GM18907 (cell line): ENCODE data around the gene NDUFS3.

Experiments
- ATAC-seq: cut with Tn5 transposase; IDR thresholded peaks from one replicate; pipeline ENCODE4 v1.9.1; 2021; ENCODE audit warnings: mild to moderate bottlenecking, moderate library complexity; ENCODE audit not compliant: unreplicated experiment

The NDUFS3 gene

DNA sequence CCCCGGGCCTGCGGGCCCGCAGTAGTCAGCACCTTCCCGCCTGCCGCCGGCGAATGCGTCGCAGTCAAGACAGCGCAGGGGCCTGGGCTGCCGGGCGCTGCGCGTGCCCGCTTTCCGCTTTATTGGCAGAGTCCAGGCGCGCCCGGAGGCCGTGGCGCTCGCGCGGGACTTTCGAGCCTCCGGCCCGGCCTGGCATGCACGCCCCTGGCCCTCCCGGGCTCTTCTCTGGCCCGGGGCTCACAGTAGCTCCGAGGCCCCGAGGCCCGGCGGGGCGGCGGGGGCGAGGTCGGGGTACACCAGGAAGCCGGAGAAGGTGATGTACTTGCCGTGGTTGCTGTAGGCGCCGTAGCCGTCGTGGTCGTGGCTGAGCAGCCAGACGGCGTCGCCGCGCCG lies 10.7 kb downstream of the NDUFS3 start:
- no peak for ATAC-seq

GRCh38 chr11:47589977-47590861 lies 11.3 kb downstream of the NDUFS3 start:
- no peak for ATAC-seq

DNA sequence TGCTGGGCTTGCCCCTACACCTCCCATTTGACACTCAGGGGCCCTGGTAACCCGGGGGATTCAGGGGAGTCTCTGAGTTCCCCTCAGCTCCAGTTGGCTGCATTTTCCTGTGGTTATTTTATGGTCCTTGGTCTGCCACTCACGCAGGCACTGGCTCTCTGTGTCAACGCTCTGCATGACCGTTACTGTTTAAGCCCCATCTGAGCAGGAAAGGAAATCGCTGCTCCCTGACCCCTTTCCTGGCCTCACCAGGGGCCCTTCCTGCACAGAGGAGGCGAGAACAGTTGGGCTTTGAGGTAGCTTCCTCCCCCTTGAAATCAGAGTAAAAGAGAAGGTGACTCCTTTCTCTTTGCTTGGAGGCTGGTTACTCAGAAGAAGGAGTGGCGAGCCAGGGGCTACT lies 12.9 kb downstream of the NDUFS3 start:
- ATAC-seq = no peak

GRCh38 chr11:47592251-47592650 lies 13.4 kb downstream of the NDUFS3 start:
- no peak for ATAC-seq

- no peak for ATAC-seq
These were observed 14.1 kb downstream of the NDUFS3 start for GRCh38 chr11:47592970-47593369.

GRCh38 chr11:47593492-47593933 lies 14.6 kb downstream of the NDUFS3 start:
- no peak for ATAC-seq

DNA sequence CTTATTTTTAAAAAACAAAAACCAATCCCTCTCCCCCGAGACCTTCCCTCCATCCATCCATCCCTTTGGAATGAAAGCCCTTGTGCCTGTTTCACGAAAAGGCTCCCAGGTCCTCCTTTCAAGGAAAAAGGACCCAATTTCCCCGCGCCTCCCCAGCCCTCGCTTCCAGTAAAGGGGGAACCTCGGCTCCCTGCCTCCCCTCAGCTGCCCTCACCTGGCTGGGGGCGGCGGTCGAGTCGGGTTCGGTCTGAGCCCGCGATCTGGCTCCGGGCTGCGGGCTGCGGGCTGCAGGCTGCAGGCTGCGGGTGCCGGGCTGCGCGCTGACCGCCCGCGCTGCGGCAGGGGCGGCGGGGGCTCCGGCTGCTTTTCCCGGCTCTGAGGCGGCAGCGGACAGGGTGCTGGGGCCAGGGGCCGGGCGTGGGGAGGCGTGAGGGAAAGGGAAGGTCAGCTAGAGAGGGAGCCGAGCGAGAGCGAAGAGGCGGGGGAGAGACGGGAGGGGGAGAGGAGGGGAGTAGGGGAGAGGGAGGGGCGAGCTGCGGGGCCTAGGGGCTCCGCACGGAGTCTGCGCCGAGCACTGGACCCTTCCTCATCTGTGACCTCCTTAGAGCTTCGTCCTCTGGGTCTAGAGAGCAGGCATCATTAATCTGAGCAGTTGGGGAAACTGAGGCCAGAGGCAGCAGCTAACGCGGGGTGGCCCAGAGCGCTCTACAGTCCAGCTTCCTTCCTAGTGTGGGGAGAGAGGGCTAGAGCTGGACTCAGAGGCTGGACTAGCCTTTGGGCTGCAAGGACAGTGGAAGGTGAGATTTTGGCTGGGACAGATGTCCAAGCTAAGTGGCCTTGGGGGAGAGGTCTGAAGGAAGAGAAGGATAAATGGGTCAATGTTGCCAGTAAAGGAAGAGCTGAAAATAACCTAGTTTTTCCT lies 15.3 kb downstream of the NDUFS3 start, which contains the start of gene C1QTNF4:
TSS of gene C1QTNF4 (minus strand) at position 478 of the 922 bp plus-strand sequence. CDS start 3,601 bp downstream, outside the sequence.
- ATAC-seq = no peak

- ATAC-seq = no peak
These were observed 16.2 kb downstream of the NDUFS3 start for GRCh38 chr11:47595029-47595428.

GRCh38 chr11:47595967-47596366 lies 17.1 kb downstream of the NDUFS3 start:
- no peak for ATAC-seq

GRCh38 chr11:47599902-47600301 lies 21.0 kb downstream of the NDUFS3 start:
- ATAC-seq = no peak

DNA sequence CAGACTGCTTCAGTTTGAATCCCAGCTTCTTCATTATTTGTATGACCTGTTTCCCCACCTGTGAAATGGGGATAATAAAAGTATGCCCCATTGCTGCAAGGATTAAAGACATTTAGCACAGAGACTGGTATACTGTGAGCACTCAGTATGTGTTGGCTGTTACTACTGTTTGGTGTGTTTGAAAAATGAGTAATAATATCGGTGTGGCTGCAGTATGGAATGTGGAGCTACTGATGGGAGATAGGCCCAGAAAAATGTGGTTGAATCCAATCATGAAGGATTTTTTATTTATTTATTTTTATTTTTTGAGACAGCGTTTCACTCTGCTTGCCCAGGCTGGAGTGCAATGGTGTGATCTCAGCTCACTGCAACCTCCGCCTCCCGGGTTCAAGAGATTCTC lies 24.4 kb downstream of the NDUFS3 start:
- no peak for ATAC-seq

- no peak for ATAC-seq
These were observed 27.0 kb downstream of the NDUFS3 start for GRCh38 chr11:47605921-47606320.

DNA sequence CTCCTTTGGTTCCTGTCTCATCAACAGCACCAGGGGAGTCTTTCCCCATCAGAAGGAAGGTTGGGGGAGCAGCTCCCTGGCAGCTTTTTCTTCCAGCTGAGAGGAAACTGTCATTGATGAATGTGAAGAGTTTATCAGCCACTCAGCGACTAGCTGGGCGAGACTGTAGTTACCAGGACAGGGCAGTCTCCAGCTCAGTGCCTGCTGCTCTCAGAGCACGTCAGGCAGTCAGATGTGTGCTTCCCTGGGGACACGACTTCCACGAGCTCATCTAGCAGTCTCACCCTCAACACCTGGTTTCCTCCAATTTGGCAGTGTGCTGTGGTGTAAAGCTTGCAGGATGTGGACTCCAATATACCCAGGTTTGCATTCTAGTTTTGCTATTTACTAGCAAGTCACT lies 27.9 kb downstream of the NDUFS3 start:
- ATAC-seq = no peak

GRCh38 chr11:47607380-47607779 lies 28.5 kb downstream of the NDUFS3 start:
- no peak for ATAC-seq

- no peak for ATAC-seq
These were observed 30.8 kb downstream of the NDUFS3 start for GRCh38 chr11:47609675-47610074.

DNA sequence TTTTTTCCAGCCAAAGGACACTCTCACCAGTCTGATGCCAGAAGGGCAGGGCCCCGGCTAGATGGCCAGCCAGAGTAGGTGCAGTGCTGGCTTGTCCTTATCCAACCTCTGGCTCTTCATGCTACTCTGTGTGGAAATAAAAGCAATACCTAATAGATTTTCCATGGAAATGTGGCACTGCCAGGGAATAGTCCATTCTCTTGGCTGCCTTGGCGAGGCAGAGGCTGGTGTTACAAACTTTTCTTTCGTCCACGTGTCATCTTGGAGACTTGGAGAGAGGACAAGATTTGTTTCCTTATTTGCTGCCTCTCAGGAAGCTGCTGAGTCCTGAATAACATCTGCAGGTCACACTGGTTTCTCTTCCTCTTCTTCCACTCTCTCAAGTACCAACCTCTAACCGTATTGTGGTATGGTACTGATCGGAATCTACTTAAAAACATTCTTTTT lies 32.5 kb downstream of the NDUFS3 start:
- peak; percentile 81 for ATAC-seq

DNA sequence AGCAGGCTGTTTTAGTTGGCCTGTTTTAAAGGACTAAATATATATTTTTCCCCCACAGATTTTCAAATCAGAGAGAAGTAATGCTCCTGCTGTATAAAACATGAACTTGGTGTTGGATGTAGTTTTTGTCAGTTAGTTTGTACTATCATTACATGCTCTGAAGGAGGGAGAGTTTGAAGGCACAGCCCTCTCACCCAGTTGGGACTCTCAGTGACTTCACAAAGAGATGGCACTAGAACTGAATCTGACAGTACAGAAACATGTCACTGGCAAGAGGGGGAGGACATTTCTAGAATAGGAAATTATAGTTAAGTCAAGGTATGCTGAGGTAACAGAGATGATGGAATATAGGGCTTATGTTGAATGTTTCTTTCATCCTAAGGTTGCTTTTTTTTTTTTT lies 36.4 kb downstream of the NDUFS3 start:
- no peak for ATAC-seq

DNA sequence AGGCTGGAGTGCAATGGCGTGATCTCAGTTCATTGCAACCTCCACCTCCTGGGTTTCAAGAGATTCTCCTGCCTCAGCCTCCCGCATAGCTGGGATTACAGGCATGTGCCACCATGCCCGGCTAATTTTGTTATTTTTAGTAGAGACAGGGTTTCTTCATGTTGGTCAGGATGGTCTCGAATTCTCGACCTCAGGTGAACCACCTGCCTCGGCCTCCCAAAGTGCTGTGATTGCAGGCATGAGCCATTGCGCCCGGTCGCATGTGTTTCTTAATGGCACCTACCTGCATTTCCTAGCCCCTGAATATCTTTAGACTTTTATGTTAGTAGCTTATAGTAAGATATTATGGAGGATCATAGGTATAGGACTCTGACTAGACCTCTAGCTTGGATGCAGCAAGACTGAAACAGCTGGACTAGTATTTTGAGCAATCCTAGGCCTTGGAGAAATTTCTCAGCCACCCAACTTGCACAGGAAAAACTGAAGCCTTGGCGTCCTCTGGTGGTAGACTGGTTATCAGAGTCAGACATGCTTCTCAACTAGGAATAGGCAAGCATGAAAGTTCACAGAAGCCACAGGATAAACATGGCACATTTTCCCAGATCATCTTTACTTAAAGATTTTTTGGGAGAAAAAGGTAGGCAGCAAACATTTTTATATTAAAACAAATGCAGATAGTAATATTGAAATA lies 38.0 kb downstream of the NDUFS3 start:
- no peak for ATAC-seq

- ATAC-seq = no peak
These were observed 38.5 kb downstream of the NDUFS3 start for GRCh38 chr11:47617417-47617809.

DNA sequence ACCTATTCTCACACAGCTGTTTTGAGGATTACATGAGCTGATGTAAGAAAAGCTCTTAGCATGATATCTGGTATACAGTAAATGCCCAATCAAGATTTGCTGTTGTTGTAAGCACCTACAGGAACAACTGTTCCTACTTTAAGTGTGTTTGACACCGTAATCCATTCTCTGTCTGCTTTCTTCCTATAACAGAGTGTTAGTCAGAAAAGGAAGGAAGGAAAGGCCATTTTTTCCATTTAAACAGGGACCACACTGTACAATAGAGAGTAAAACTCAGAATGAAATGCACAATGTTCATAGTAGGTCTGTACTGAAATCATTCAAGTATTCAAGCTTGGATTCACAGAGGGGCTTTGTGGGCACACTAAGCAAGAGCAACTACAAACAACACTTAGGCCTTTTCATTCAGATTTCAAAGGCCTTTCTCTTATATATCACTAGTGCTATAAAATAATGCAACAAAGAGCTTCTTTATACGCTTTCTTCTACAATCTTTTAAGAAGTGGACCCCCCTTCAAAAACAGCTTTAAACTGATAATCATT lies 42.0 kb downstream of the NDUFS3 start:
- ATAC-seq = no peak

- ATAC-seq = no peak
These were observed 47.4 kb downstream of the NDUFS3 start for GRCh38 chr11:47626234-47626633.
